ENCODE measurements around the gene FXYD6.

GRCh38 chr11:117862019-117862725 lies 14.3 kb downstream of the FXYD6 start:
- TF ChIP-seq CTCF (IDR thresholded peaks at IDR 0.05; ENCODE audit: low read depth, low read length), result no peak
- no peak for TF ChIP-seq EZH2phosphoT487 (IDR thresholded peaks at IDR 0.05; ENCODE audit: low read depth)

Data from OCI-LY3 (cell line).